Measurements from ENCODE around the gene RCAN1. TPM values are rescaled to one million over a fixed set of nuclear protein-coding genes. Genes with fewer than 3 reads are reported as not detected.

RCAN1 gene
- total and polyA plus RNA-seq, 2 of the 13 experiments (the other 11 are each of a cell fraction or from before 2014, with no cell fraction given) = 9.4 to 34.1 TPM

DNA sequence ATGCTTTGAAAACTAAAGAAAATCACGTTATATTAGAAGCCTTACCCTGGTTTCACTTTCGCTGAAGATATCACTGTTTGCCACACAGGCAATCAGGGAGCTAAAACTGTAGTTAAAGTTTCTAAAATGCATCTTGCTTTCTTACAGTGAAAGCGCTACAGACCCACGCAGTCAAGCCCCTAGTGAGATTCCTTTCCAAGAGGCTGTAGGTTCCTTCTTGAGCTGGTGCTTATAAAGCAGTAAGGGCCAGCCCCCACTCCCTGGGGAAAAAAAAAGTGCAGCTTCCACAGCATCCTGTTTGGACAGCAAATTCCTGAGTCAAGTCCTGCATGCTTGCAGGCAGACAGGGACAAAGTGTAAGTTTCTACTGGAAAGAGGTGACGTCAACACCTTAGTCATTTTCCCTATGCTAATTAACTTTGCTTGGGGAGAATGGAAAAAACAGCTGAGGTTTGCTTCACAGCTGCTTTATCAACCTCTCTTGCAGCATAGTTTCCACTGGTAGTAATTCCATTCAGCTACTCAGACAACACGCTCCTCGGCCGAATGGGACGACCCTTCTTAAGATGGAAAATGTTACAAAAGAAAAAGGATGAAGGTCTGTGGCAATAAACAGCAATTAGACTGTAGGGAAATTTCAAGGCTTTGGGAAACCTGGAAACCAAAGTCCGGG lies 88.2 kb downstream of the RCAN1 start (continued):
- TF ChIP-seq, protein P1, sequence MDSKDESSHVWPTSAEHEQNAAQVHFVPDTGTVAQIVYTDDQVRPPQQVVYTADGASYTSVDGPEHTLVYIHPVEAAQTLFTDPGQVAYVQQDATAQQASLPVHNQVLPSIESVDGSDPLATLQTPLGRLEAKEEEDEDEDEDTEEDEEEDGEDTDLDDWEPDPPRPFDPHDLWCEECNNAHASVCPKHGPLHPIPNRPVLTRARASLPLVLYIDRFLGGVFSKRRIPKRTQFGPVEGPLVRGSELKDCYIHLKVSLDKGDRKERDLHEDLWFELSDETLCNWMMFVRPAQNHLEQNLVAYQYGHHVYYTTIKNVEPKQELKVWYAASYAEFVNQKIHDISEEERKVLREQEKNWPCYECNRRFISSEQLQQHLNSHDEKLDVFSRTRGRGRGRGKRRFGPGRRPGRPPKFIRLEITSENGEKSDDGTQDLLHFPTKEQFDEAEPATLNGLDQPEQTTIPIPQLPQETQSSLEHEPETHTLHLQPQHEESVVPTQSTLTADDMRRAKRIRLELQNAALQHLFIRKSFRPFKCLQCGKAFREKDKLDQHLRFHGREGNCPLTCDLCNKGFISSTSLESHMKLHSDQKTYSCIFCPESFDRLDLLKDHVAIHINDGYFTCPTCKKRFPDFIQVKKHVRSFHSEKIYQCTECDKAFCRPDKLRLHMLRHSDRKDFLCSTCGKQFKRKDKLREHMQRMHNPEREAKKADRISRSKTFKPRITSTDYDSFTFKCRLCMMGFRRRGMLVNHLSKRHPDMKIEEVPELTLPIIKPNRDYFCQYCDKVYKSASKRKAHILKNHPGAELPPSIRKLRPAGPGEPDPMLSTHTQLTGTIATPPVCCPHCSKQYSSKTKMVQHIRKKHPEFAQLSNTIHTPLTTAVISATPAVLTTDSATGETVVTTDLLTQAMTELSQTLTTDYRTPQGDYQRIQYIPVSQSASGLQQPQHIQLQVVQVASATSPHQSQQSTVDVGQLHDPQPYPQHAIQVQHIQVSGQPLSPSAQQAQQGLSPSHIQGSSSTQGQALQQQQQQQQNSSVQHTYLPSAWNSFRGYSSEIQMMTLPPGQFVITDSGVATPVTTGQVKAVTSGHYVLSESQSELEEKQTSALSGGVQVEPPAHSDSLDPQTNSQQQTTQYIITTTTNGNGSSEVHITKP (CRISPR knock-in tag; IDR thresholded peaks at IDR 0.05; ENCODE audit: low read depth) = no peak
- TF ChIP-seq ZNF263 (CRISPR knock-in tag; IDR thresholded peaks at IDR 0.05) (no peak), TBX3 (IDR thresholded peaks at IDR 0.05; ENCODE audit: borderline replicate concordance) (no peak; the same call in 1 of the 2 replicates), ZKSCAN8 (CRISPR knock-in tag; IDR thresholded peaks at IDR 0.05; ENCODE audit: borderline replicate concordance) (peak; percentile 29; the same call in 1 of the 2 replicates), ZNF780A (CRISPR knock-in tag; IDR thresholded peaks at IDR 0.05) (no peak), GATAD1 (CRISPR knock-in tag; IDR thresholded peaks at IDR 0.05) (0 out of 2 replicates have a peak, but pooled peaks have one; percentile 27), ATF1 (CRISPR knock-in tag; IDR thresholded peaks at IDR 0.05) (peak; percentile 57; the same call in 1 of the 2 replicates), KDM4B (CRISPR knock-in tag; IDR thresholded peaks at IDR 0.05) (peak; percentile 61; the same call in 1 of the 2 replicates), CBFB (CRISPR knock-in tag; IDR thresholded peaks at IDR 0.05) (0 out of 2 replicates have a peak, but pooled peaks have one; percentile 22), ZNF234 (CRISPR knock-in tag; conservative IDR thresholded peaks at IDR 0.05) (no peak), KDM6A (CRISPR knock-in tag; IDR thresholded peaks at IDR 0.05; ENCODE audit: low read depth) (peak; percentile 76), GATAD2A (CRISPR knock-in tag; IDR thresholded peaks at IDR 0.05) (peak; percentile 84), ZFP90 (CRISPR knock-in tag; IDR thresholded peaks at IDR 0.05; ENCODE audit: borderline replicate concordance) (0 out of 2 replicates have a peak, but pooled peaks have one; percentile 11), ZNF781 (CRISPR knock-in tag; IDR thresholded peaks at IDR 0.05; ENCODE audit: borderline replicate concordance, not compliant biosample characterization) (peak; percentile 35), ZNF253 (CRISPR knock-in tag; IDR thresholded peaks at IDR 0.05; ENCODE audit: borderline replicate concordance) (no peak), ZBTB21 (CRISPR knock-in tag; IDR thresholded peaks at IDR 0.05) (peak; percentile 82), ZNF674 (CRISPR knock-in tag; IDR thresholded peaks at IDR 0.05; ENCODE audit: low read depth) (no peak), KLF6 (CRISPR knock-in tag; IDR thresholded peaks at IDR 0.05) (0 out of 2 replicates have a peak, but pooled peaks have one; percentile 36), MIXL1 (CRISPR knock-in tag; IDR thresholded peaks at IDR 0.05) (peak; percentile 58)
- TF ChIP-seq, protein P2, sequence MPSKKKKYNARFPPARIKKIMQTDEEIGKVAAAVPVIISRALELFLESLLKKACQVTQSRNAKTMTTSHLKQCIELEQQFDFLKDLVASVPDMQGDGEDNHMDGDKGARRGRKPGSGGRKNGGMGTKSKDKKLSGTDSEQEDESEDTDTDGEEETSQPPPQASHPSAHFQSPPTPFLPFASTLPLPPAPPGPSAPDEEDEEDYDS (CRISPR knock-in tag; IDR thresholded peaks at IDR 0.05) = peak; percentile 92
- TF ChIP-seq, protein P3, sequence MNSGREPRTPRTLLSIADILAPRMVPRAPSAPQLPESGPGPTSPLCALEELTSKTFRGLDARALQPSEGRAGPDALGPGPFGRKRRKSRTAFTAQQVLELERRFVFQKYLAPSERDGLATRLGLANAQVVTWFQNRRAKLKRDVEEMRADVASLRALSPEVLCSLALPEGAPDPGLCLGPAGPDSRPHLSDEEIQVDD (CRISPR knock-in tag; IDR thresholded peaks at IDR 0.05; ENCODE audit: borderline replicate concordance) = no peak
- TF ChIP-seq, protein P4, sequence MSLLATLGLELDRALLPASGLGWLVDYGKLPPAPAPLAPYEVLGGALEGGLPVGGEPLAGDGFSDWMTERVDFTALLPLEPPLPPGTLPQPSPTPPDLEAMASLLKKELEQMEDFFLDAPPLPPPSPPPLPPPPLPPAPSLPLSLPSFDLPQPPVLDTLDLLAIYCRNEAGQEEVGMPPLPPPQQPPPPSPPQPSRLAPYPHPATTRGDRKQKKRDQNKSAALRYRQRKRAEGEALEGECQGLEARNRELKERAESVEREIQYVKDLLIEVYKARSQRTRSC (CRISPR knock-in tag; IDR thresholded peaks at IDR 0.05; ENCODE audit: low read depth) = no peak
- TF ChIP-seq, protein P5, sequence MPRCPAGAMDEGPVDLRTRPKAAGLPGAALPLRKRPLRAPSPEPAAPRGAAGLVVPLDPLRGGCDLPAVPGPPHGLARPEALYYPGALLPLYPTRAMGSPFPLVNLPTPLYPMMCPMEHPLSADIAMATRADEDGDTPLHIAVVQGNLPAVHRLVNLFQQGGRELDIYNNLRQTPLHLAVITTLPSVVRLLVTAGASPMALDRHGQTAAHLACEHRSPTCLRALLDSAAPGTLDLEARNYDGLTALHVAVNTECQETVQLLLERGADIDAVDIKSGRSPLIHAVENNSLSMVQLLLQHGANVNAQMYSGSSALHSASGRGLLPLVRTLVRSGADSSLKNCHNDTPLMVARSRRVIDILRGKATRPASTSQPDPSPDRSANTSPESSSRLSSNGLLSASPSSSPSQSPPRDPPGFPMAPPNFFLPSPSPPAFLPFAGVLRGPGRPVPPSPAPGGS (CRISPR knock-in tag; IDR thresholded peaks at IDR 0.05) = no peak

Data from HepG2 (cell line).